H9 (cell line): ENCODE data around the gene GPC3. TPM values are rescaled to one million over a fixed set of nuclear protein-coding genes. Genes with fewer than 3 reads are reported as not detected.

Experiments
- DNase-seq: peaks from one replicate; pipeline ENCODE4 v3.0.0-alpha.2; 2017
- H2AFZ ChIP-seq: one replicate; pipeline ENCODE4 v1.6.1; 2013; ENCODE audit warnings: mild to moderate bottlenecking, low read length, control low read depth, moderate library complexity
- H2AK5ac ChIP-seq: 2 replicates; pipeline ENCODE4 v1.6.1; 2013; ENCODE audit warnings: low read length, control low read depth, mixed read lengths; ENCODE audit not compliant: insufficient read length
- H2BK120ac ChIP-seq: one replicate; pipeline ENCODE4 v1.6.1; 2013; ENCODE audit warnings: low read depth, mild to moderate bottlenecking, low read length, control low read depth, inconsistent platforms; ENCODE audit not compliant: poor library complexity, severe bottlenecking
- H2BK12ac ChIP-seq: 2 replicates; pipeline ENCODE4 v1.6.1; 2013; ENCODE audit warnings: low read length, control low read depth, mixed read lengths, low read depth; ENCODE audit not compliant: insufficient read length
- H2BK15ac ChIP-seq: 2 replicates; pipeline ENCODE4 v1.6.1; 2013; ENCODE audit warnings: low read depth, low read length, control low read depth
- H2BK20ac ChIP-seq: one replicate; pipeline ENCODE4 v1.6.1; 2013; ENCODE audit warnings: low read depth, mild to moderate bottlenecking, low read length, control low read depth, inconsistent platforms; ENCODE audit not compliant: poor library complexity, severe bottlenecking
- H2BK5ac ChIP-seq: 2 replicates; pipeline ENCODE4 v1.6.1; 2013; ENCODE audit warnings: low read length, control low read depth, mixed read lengths; ENCODE audit not compliant: insufficient read length
- H3K14ac ChIP-seq: 2 replicates; pipeline ENCODE4 v1.6.1; 2013; ENCODE audit warnings: low read length, control low read depth; ENCODE audit not compliant: insufficient read depth
- H3K18ac ChIP-seq: 2 replicates; pipeline ENCODE4 v1.6.1; 2013; ENCODE audit warnings: low read depth, mild to moderate bottlenecking, mixed read lengths, low read length, control low read depth; ENCODE audit not compliant: insufficient read length
- H3K23ac ChIP-seq: 2 replicates; pipeline ENCODE4 v1.6.1; 2013; ENCODE audit warnings: low read length, control low read depth, mixed read lengths, low read depth; ENCODE audit not compliant: insufficient read length
- H3K23me2 ChIP-seq: 2 replicates; pipeline ENCODE4 v1.6.1; 2013; ENCODE audit warnings: low read depth, mild to moderate bottlenecking, mixed read lengths, low read length, control low read depth; ENCODE audit not compliant: insufficient read length, poor library complexity, severe bottlenecking
- H3K27ac ChIP-seq: 2 replicates; pipeline ENCODE4 v1.5.1; 2013; ENCODE audit warnings: low read length, control low read depth, mixed read lengths, low read depth; ENCODE audit not compliant: insufficient read length
- H3K27me3 ChIP-seq: 2 replicates; pipeline ENCODE4 v1.6.1; 2013; ENCODE audit warnings: low read length, control low read depth, inconsistent platforms; ENCODE audit not compliant: insufficient read depth
- H3K4ac ChIP-seq: 2 replicates; pipeline ENCODE4 v1.6.1; 2013; ENCODE audit warnings: low read depth, mild to moderate bottlenecking, control low read depth, inconsistent platforms, low read length, moderate library complexity
- H3K4me1 ChIP-seq: 2 replicates; pipeline ENCODE4 v1.6.1; 2013; ENCODE audit warnings: low read length, control low read depth, inconsistent platforms; ENCODE audit not compliant: insufficient read depth
- H3K4me2 ChIP-seq: 2 replicates; pipeline ENCODE4 v1.6.1; 2013; ENCODE audit warnings: low read length, control low read depth, mixed read lengths; ENCODE audit not compliant: insufficient read length, insufficient read depth
- H3K56ac ChIP-seq: 2 replicates; pipeline ENCODE4 v1.6.1; 2013; ENCODE audit warnings: low read depth, mild to moderate bottlenecking, mixed read lengths, low read length, control low read depth; ENCODE audit not compliant: insufficient read length
- H3K79me1 ChIP-seq: 2 replicates; pipeline ENCODE4 v1.6.1; 2013; ENCODE audit warnings: low read depth, mild to moderate bottlenecking, moderate library complexity, low read length, control low read depth, inconsistent platforms; ENCODE audit not compliant: insufficient read depth, poor library complexity, severe bottlenecking
- H3K79me2 ChIP-seq: 2 replicates; pipeline ENCODE4 v1.6.1; 2013; ENCODE audit warnings: low read length, control low read depth, inconsistent platforms; ENCODE audit not compliant: insufficient read depth
- H3K9ac ChIP-seq: 2 replicates; pipeline ENCODE4 v1.6.1; 2013; ENCODE audit warnings: low read length, control low read depth, mixed read lengths; ENCODE audit not compliant: insufficient read length; ENCODE audit errors: extremely low read depth
- H3K9me3 ChIP-seq: one replicate; pipeline ENCODE4 v1.6.1; 2013; ENCODE audit warnings: low read depth, low read length, inconsistent platforms; ENCODE audit not compliant: control insufficient read depth
- H3T11ph ChIP-seq: one replicate; pipeline ENCODE4 v1.6.1; 2013; ENCODE audit warnings: mild to moderate bottlenecking, low read length, control low read depth, inconsistent platforms
- H4K20me1 ChIP-seq: one replicate; pipeline ENCODE4 v1.6.1; 2013; ENCODE audit not compliant: control insufficient read depth, insufficient read length, insufficient read depth
- H4K5ac ChIP-seq: 2 replicates; pipeline ENCODE4 v1.6.1; 2013; ENCODE audit warnings: low read depth, mild to moderate bottlenecking, mixed read lengths, low read length, control low read depth; ENCODE audit not compliant: insufficient read length
- H4K8ac ChIP-seq: replicated peaks from 2 replicates; pipeline ENCODE4 v1.6.1; 2013; ENCODE audit warnings: low read length, control low read depth, mixed read lengths, low read depth; ENCODE audit not compliant: insufficient read length
- H4K91ac ChIP-seq: 2 replicates; pipeline ENCODE4 v1.6.1; 2013; ENCODE audit warnings: low read depth, mild to moderate bottlenecking, moderate library complexity, mixed read lengths, low read length, control low read depth; ENCODE audit not compliant: insufficient read length
- H3K27ac Mint-ChIP-seq, 3 experiments: 2 replicates in 2 of 3; 3 replicates in 1 of 3; pipeline ENCODE4 v1.8.0; 2020 to 2021; ENCODE audit warnings: mixed read lengths in 3 of 3, mild to moderate bottlenecking in 1 of 3, moderate library complexity in 1 of 3
- H3K27me3 Mint-ChIP-seq: 2 replicates; pipeline ENCODE4 v1.8.0; 2021; ENCODE audit warnings: low read depth, mild to moderate bottlenecking, moderate library complexity, mixed read lengths
- H3K36me3 Mint-ChIP-seq, 3 experiments: 2 replicates in 2 of 3; 3 replicates in 1 of 3; pipeline ENCODE4 v1.8.0; 2020 to 2021; ENCODE audit warnings: low read depth in 3 of 3, mixed read lengths in 3 of 3; ENCODE audit not compliant: insufficient read depth in 1 of 3
- H3K4me1 Mint-ChIP-seq, 2 experiments: 2 replicates each; pipeline ENCODE4 v1.8.0; 2020; ENCODE audit warnings: mixed read lengths in 2 of 2
- H3K4me3 Mint-ChIP-seq, 2 experiments: 2 replicates in 1 of 2; 3 replicates in 1 of 2; pipeline ENCODE4 v1.8.0; 2020 to 2021; ENCODE audit warnings: mild to moderate bottlenecking in 2 of 2, mixed read lengths in 2 of 2, moderate library complexity in 1 of 2
- H3K9me3 Mint-ChIP-seq, 2 experiments: 2 replicates in 1 of 2; 3 replicates in 1 of 2; pipeline ENCODE4 v1.8.0; 2020; ENCODE audit warnings: mild to moderate bottlenecking in 2 of 2, mixed read lengths in 2 of 2, moderate library complexity in 1 of 2
- WGBS: extraction: QIAGEN DNeasy Blood & Tissue Kit; methylation state at CpG from one replicate; pipeline ENCODE4 v1.1.7; 2013; ENCODE audit warnings: missing lambda C conversion rate, low lambda C conversion rate, mixed read lengths; ENCODE audit not compliant: insufficient read length; ENCODE audit errors: extremely low coverage; 5-methylcytosine and 5-hydroxymethylcytosine counted together
- total RNA-seq: library from RNA; stranded (reverse); gene quantifications from 2 replicates; pipeline ENCODE4 v1.2.1, GENCODE V29; 2021
- TF ChIP-seq, protein P1 (sequence below): fragments of 200-600 bp; sonication (generic); conservative IDR thresholded peaks from 3 replicates; pipeline ENCODE4 v1.8.0; 2021; ENCODE audit warnings: antibody characterized with exemption, mild to moderate bottlenecking

The GPC3 gene
- total RNA-seq, 1 experiment from 2014 or later = 108 TPM

DNA sequence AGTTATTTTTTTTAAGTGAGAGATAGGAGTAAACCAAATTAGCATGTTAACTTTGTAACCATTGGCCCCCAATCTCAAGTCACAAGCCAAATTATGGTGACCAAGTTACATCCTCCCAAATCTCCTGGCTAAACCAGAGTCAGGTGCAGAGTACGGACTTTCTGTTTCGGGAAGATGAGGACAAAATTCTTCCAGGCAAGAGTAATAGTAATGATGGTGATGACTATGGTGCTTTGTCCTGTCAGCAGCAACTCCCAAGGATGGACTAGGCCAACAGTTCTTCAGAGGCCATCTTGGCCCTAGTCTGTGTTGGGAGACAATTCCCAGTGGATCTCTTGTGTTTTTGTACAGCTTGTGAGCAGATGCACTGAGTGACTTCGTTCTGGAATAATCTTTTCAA, 148.8 kb downstream of the GPC3 start:
- no peak overlapping the region for H3K23ac ChIP-seq
- H4K91ac ChIP-seq = no peak overlapping the region
- no peak overlapping the region for H2BK5ac ChIP-seq
- H3K27me3 ChIP-seq = no peaks in the 10 kb centered on the region; the same call in 1 of the 2 replicates
- no CpG with 5 or more reads among the region's 3 CpGs for WGBS
- H2BK20ac ChIP-seq = no peak overlapping the region
- no peaks in the 10 kb centered on the region; the same call in 1 of the 2 replicates for H3K27me3 Mint-ChIP-seq
- no peak overlapping the region for H2BK120ac ChIP-seq
- no peaks in the 10 kb centered on the region for H3K9me3 ChIP-seq
- peaks cover 7 to 13% of the 10 kb centered on the region in 2 experiments for H3K4me1 Mint-ChIP-seq
- no peak overlapping the region for H3K27ac Mint-ChIP-seq
- 0 out of 2 replicates have a peak, but pooled peaks cover 3% of the 10 kb centered on the region for H3K4me1 ChIP-seq
- no peak overlapping the region for H2BK12ac ChIP-seq
- H3K9me3 Mint-ChIP-seq = no peaks in the 10 kb centered on the region
- H2AK5ac ChIP-seq = no peak overlapping the region
- no peaks in the 10 kb centered on the region for H3K79me2 ChIP-seq
- no peak overlapping the region for H3K18ac ChIP-seq
- H4K5ac ChIP-seq = no peak overlapping the region
- H4K8ac ChIP-seq = no peak overlapping the region
- H2AFZ ChIP-seq = no peak overlapping the region
- H4K20me1 ChIP-seq = no peaks in the 10 kb centered on the region
- no peak overlapping the region for H2BK15ac ChIP-seq
- H3K27ac ChIP-seq = no peak overlapping the region
- DNase-seq = no peak
- no peak overlapping the region for H3K9ac ChIP-seq
- TF ChIP-seq, protein P1, sequence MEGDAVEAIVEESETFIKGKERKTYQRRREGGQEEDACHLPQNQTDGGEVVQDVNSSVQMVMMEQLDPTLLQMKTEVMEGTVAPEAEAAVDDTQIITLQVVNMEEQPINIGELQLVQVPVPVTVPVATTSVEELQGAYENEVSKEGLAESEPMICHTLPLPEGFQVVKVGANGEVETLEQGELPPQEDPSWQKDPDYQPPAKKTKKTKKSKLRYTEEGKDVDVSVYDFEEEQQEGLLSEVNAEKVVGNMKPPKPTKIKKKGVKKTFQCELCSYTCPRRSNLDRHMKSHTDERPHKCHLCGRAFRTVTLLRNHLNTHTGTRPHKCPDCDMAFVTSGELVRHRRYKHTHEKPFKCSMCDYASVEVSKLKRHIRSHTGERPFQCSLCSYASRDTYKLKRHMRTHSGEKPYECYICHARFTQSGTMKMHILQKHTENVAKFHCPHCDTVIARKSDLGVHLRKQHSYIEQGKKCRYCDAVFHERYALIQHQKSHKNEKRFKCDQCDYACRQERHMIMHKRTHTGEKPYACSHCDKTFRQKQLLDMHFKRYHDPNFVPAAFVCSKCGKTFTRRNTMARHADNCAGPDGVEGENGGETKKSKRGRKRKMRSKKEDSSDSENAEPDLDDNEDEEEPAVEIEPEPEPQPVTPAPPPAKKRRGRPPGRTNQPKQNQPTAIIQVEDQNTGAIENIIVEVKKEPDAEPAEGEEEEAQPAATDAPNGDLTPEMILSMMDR = no peak
- no peak overlapping the region for H3T11ph ChIP-seq
- peaks cover 0 to 4% (median 0%) of the 10 kb centered on the region in 3 experiments; a peak in 2 of 7 replicates for H3K36me3 Mint-ChIP-seq
- no peak overlapping the region for H3K4me2 ChIP-seq
- no peaks in the 10 kb centered on the region for H3K23me2 ChIP-seq
- H3K4me3 Mint-ChIP-seq = no peak overlapping the region
- H3K14ac ChIP-seq = no peak overlapping the region
- no peaks in the 10 kb centered on the region for H3K79me1 ChIP-seq
- no peak overlapping the region for H3K56ac ChIP-seq
- H3K4ac ChIP-seq = no peak overlapping the region
